Calu3 (cell line): ENCODE measurements around the gene STX1A. TPM values are rescaled to one million over a fixed set of nuclear protein-coding genes. Genes with fewer than 3 reads are reported as not detected.
A peak's percentile ranks its signal among the peaks of the same experiment; 100 is the strongest.

ENCODE experiments used
- BruUV-seq: library from RNA; stranded (reverse); fragments of 400-500 nt; replicated peaks from 2 replicates; lab custom pipeline; 2021; lab: Mats Ljungman, UMichigan
- CTCF ChIA-PET: fragments of 300-600 bp; sonication (Branson Sonifier 250); formaldehyde crosslinking; loops from one replicate; lab custom pipeline; 2022; ENCODE audit warnings: antibody characterized with exemption; lab: Charles Lee
- DNase-seq: peaks from one replicate; pipeline ENCODE4 v3.0.0; 2022
- H3K27ac Mint-ChIP-seq: one replicate; pipeline ENCODE4 v1.8.0; 2022; ENCODE audit warnings: mixed read lengths; ENCODE audit not compliant: unreplicated experiment
- H3K27me3 Mint-ChIP-seq: one replicate; pipeline ENCODE4 v1.8.0; 2022; ENCODE audit warnings: mixed read lengths; ENCODE audit not compliant: unreplicated experiment
- H3K36me3 Mint-ChIP-seq: one replicate; pipeline ENCODE4 v1.8.0; 2022; ENCODE audit warnings: mild to moderate bottlenecking, moderate library complexity, mixed read lengths; ENCODE audit not compliant: insufficient read depth, unreplicated experiment
- H3K4me1 Mint-ChIP-seq: one replicate; pipeline ENCODE4 v1.8.0; 2022; ENCODE audit warnings: mild to moderate bottlenecking, low read depth, mixed read lengths; ENCODE audit not compliant: unreplicated experiment
- H3K4me3 Mint-ChIP-seq: one replicate; pipeline ENCODE4 v1.8.0; 2022; ENCODE audit warnings: mild to moderate bottlenecking, low read depth, moderate library complexity, mixed read lengths; ENCODE audit not compliant: unreplicated experiment
- H3K9me3 Mint-ChIP-seq: one replicate; pipeline ENCODE4 v1.8.0; 2022; ENCODE audit warnings: low read depth, mixed read lengths; ENCODE audit not compliant: unreplicated experiment
- intact Hi-C: fragments of 100-400 bp; cut with micrococcal nuclease; formaldehyde crosslinking; loops from one replicate; pipeline ENCODE4 v1.10.0; 2022; ENCODE audit not compliant: unreplicated experiment
- total RNA-seq: library from RNA; stranded (reverse); gene quantifications from 2 replicates; pipeline ENCODE4 v1.2.3, GENCODE V29; 2022
- TF ChIP-seq, protein P1 (sequence below): fragments of 200-600 bp; IDR thresholded peaks from one replicate; pipeline ENCODE4 v1.8.0; 2022; ENCODE audit warnings: antibody characterized with exemption; ENCODE audit not compliant: unreplicated experiment

The STX1A gene
- total RNA-seq, 1 experiment from 2014 or later = 26.1 TPM

DNA sequence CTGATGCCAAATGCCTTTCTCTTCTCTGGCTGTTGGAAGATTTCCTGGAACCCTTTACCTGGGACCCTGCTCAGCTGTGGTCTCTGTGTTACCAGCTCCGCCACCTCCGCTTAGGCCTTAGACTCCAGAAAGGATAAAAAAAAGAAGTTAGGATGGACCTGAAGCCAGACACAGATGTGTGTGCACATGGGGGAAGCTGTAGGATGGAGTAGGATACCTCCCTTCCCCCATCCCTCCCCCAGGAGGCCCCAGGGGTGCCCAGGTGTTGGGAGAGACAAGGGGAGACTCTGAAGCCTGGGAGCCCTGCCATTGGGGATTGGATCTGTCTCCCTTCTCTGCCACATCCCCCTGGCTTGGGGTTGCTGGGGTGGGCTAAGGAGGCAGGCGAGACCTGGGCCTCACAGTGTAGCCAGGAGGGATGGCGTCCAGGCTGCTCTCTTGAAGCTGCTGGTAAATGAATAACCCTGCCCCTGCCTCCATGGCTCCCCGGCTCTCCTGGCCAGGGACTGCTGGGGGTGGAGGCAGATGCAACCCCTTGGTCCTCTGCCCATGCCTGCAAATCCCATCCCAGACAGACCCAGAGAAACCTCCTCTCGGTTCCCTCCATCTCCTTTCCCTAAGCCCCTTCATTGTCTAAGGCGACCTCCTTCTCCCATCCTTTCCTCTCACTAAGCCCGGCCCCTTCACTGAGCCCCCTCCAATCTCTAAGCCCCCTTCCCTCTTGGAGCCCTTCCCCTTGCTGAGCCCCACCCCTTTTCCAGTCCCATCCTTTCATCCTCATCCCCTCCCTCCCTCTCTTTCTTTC is 42.6 kb upstream of the STX1A start:
- Mint-ChIP-seq H3K4me3 (no peak overlapping the region), H3K27me3 (no peaks in the 10 kb centered on the region), H3K9me3 (no peaks in the 10 kb centered on the region), H3K36me3 (peaks cover 14% of the 10 kb centered on the region), H3K27ac (peak overlapping the region; percentile 2), H3K4me1 (peaks cover 32% of the 10 kb centered on the region)
- no peak for DNase-seq
- CTCF ChIA-PET = interaction anchor here (0.6 kb wide), 1 partner anchor 639 kb away, joined by 3 read pairs; no protein-coding TSS in a partner anchor
- intact Hi-C loops = no loop called here
- no TSS peak for BruUV-seq
- TF ChIP-seq, protein P1, sequence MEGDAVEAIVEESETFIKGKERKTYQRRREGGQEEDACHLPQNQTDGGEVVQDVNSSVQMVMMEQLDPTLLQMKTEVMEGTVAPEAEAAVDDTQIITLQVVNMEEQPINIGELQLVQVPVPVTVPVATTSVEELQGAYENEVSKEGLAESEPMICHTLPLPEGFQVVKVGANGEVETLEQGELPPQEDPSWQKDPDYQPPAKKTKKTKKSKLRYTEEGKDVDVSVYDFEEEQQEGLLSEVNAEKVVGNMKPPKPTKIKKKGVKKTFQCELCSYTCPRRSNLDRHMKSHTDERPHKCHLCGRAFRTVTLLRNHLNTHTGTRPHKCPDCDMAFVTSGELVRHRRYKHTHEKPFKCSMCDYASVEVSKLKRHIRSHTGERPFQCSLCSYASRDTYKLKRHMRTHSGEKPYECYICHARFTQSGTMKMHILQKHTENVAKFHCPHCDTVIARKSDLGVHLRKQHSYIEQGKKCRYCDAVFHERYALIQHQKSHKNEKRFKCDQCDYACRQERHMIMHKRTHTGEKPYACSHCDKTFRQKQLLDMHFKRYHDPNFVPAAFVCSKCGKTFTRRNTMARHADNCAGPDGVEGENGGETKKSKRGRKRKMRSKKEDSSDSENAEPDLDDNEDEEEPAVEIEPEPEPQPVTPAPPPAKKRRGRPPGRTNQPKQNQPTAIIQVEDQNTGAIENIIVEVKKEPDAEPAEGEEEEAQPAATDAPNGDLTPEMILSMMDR = no peak

DNA sequence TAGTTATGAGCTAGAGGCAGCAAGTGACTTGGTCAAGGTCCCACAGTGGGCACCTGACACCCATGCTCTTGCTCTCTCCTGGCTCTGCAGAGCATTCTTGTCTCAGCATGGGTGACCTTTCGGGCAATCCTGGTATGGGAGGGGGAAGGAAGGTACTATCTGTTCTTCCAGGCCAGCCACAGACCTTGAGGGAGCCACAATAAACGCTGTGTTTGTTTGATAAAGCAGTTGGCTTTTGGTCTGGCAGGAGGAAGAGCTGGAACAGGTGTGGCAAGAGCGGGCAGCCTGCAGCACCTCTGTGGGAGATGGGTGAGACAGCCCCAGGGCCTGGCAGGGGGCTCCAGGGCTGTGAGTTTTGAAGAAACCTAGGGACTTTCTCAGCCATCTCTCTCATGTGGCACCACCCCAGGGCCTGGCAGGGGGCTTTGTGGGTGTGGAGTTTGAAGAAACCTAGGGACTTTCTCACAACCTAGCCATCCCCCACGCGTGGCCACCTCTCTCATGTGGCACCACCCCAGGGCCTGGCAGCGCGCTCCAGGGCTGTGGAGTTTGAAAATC is 39.2 kb upstream of the STX1A start:
- intact Hi-C loops = no loop called here
- H3K4me3 Mint-ChIP-seq = no peak overlapping the region
- peaks cover 15% of the 10 kb centered on the region for H3K36me3 Mint-ChIP-seq
- H3K27me3 Mint-ChIP-seq = no peaks in the 10 kb centered on the region
- H3K9me3 Mint-ChIP-seq = no peaks in the 10 kb centered on the region
- DNase-seq = peak; percentile 13
- no peak overlapping the region for H3K27ac Mint-ChIP-seq
- TF ChIP-seq, protein P1 = no peak
- H3K4me1 Mint-ChIP-seq = peaks cover 26% of the 10 kb centered on the region
- CTCF ChIA-PET = interaction anchor here (0.7 kb wide), 1 partner anchor 118 kb away, joined by 4 read pairs; no protein-coding TSS in a partner anchor
- no TSS peak for BruUV-seq

DNA sequence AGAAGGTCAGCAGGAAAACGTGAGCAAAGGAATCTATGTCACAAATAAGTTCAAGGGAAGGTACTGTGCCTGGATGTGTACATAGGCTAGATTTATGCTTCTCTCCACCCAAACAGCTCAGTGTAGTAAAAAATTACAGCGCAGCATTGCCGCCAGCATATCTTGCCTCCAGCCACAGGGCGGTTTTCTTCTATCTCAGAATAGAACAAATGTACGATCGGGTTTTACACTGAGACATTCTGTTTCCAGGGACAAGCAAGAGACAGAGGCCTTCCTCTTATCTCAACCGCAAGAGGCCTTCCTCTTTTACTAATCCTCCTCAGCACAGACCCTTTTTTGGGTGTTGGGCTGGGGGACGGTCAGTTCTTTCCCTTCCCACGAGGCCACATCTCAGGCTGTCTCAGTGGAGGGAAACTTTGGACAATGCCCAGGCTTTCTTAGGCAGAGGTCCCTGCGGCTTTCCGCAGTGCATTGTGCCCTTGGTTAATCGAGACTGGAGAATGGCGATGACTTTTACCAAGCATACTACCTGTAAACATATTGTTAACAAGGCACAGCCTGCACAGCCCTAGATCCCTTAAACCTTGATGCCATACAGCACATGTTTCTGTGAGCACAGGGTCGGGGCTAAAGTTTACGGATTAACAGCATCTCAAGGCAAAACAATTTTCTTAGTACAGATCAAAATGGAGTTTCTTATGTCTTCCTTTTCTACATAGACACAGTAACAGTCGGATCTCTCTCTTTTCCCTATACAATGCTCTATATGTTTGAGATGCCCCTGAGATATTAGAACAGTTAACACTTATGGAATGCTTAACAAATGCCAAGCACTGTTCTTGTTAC is 30.7 kb upstream of the STX1A start:
- no peaks in the 10 kb centered on the region for H3K27me3 Mint-ChIP-seq
- H3K4me1 Mint-ChIP-seq = peaks cover 13% of the 10 kb centered on the region
- TF ChIP-seq, protein P1 = no peak
- DNase-seq = no peak
- no peaks in the 10 kb centered on the region for H3K9me3 Mint-ChIP-seq
- BruUV-seq = no TSS peak
- CTCF ChIA-PET = no interaction called here
- H3K4me3 Mint-ChIP-seq = peak overlapping the region; percentile 11
- intact Hi-C loops = no loop called here
- H3K36me3 Mint-ChIP-seq = peaks cover 10% of the 10 kb centered on the region
- H3K27ac Mint-ChIP-seq = no peak overlapping the region

DNA sequence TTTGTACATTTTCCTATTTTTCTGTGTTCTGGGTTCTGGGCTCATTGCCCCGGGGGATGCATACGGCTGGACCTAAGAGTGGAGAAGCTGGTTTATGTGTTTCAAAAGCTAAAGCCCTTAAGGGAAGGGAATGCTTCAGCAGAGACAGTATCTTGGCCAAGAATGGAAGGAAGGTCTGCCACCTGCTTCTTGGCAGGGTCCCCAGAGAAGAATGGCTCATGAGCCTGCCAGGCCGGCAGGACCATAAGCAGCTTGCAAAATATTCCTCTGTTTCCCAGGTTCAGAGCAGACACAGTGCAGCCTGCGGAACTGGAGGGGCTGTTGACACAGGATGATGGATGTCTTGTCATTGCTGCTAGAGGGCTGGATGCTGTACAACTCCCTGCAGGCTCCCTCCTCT is 26.9 kb upstream of the STX1A start:
- BruUV-seq = no TSS peak
- no peak overlapping the region for H3K27ac Mint-ChIP-seq
- intact Hi-C loops = no loop called here
- TF ChIP-seq, protein P1 = no peak
- H3K36me3 Mint-ChIP-seq = peaks cover 46% of the 10 kb centered on the region
- H3K9me3 Mint-ChIP-seq = no peaks in the 10 kb centered on the region
- no peaks in the 10 kb centered on the region for H3K27me3 Mint-ChIP-seq
- CTCF ChIA-PET = no interaction called here
- no peak overlapping the region for H3K4me3 Mint-ChIP-seq
- DNase-seq = no peak
- H3K4me1 Mint-ChIP-seq = peaks cover 40% of the 10 kb centered on the region
